Chondrocyte (in vitro differentiated cells): ENCODE data around the gene CHIT1. TPM values are rescaled to one million over a fixed set of nuclear protein-coding genes. Genes with fewer than 3 reads are reported as not detected.
"Not testable (repeated sequence)": the region's sequence is repeated elsewhere in the genome, so short reads cannot be mapped to it uniquely, and the experiment has no call there.

Source experiments
- DNase-seq: peaks from one replicate; pipeline ENCODE4 v3.0.0; 2021; ENCODE audit warnings: mixed read lengths, low spot score
- H3K27ac Mint-ChIP-seq: one replicate; pipeline ENCODE4 v1.8.0; 2021; ENCODE audit warnings: mild to moderate bottlenecking, moderate library complexity, mixed read lengths; ENCODE audit not compliant: unreplicated experiment
- H3K27me3 Mint-ChIP-seq: 2 replicates; pipeline ENCODE4 v1.8.0; 2021; ENCODE audit warnings: low read depth, mixed read lengths
- H3K36me3 Mint-ChIP-seq: 2 replicates; pipeline ENCODE4 v1.8.0; 2021; ENCODE audit warnings: low read depth, mixed read lengths
- H3K4me1 Mint-ChIP-seq: 2 replicates; pipeline ENCODE4 v1.8.0; 2021; ENCODE audit warnings: low read depth, mild to moderate bottlenecking, mixed read lengths
- H3K4me3 Mint-ChIP-seq: one replicate; pipeline ENCODE4 v1.8.0; 2021; ENCODE audit warnings: mild to moderate bottlenecking, moderate library complexity, mixed read lengths; ENCODE audit not compliant: unreplicated experiment
- H3K9me3 Mint-ChIP-seq: 2 replicates; pipeline ENCODE4 v1.8.0; 2021; ENCODE audit warnings: low read depth, mixed read lengths
- CTCF ChIP-seq: fragments of 200-600 bp; sonication (generic); IDR thresholded peaks from 2 replicates; pipeline ENCODE4 v1.5.0; 2021; ENCODE audit warnings: antibody characterized with exemption, mild to moderate bottlenecking, moderate library complexity
- total RNA-seq: library from RNA; stranded (reverse); gene quantifications from 3 replicates; pipeline ENCODE4 v1.2.1, GENCODE V29; 2021

Gene CHIT1
- total RNA-seq, 1 donor from 2014 or later = not detected

- no peak overlapping the region for H3K4me3 Mint-ChIP-seq
- TF ChIP-seq CTCF = peak; percentile 92
- H3K27ac Mint-ChIP-seq = no peak overlapping the region
- no peaks in the 10 kb centered on the region for H3K36me3 Mint-ChIP-seq
- no peaks in the 10 kb centered on the region for H3K9me3 Mint-ChIP-seq
- no peak for DNase-seq
- H3K27me3 Mint-ChIP-seq = no peaks in the 10 kb centered on the region
- H3K4me1 Mint-ChIP-seq = peaks cover 22% of the 10 kb centered on the region
Observed at GRCh38 chr1:203268901-203269653, 39.6 kb upstream of the CHIT1 start.

GRCh38 chr1:203267912-203268311 is 38.4 kb upstream of the CHIT1 start:
- H3K4me1 Mint-ChIP-seq = peaks cover 11% of the 10 kb centered on the region
- peak overlapping the region; percentile 94 for H3K4me3 Mint-ChIP-seq
- peak overlapping the region; percentile 91 for H3K27ac Mint-ChIP-seq
- no peak for DNase-seq
- no peaks in the 10 kb centered on the region for H3K9me3 Mint-ChIP-seq
- TF ChIP-seq CTCF = no peak
- H3K27me3 Mint-ChIP-seq = peaks cover 7% of the 10 kb centered on the region
- H3K36me3 Mint-ChIP-seq = no peaks in the 10 kb centered on the region

GRCh38 chr1:203267347-203267846 is 37.9 kb upstream of the CHIT1 start:
- no peaks in the 10 kb centered on the region for H3K36me3 Mint-ChIP-seq
- peak overlapping the region; percentile 91 for H3K27ac Mint-ChIP-seq
- peaks cover 9% of the 10 kb centered on the region for H3K4me1 Mint-ChIP-seq
- H3K4me3 Mint-ChIP-seq = peak overlapping the region; percentile 94
- peaks cover 1% of the 10 kb centered on the region for H3K9me3 Mint-ChIP-seq
- no peak for DNase-seq
- H3K27me3 Mint-ChIP-seq = peaks cover 9% of the 10 kb centered on the region
- TF ChIP-seq CTCF = peak; percentile 98

GRCh38 chr1:203266140-203266539 is 36.7 kb upstream of the CHIT1 start:
- H3K4me3 Mint-ChIP-seq, H3K4me1 Mint-ChIP-seq, H3K27ac Mint-ChIP-seq, H3K9me3 Mint-ChIP-seq, H3K36me3 Mint-ChIP-seq, DNase-seq: not testable (repeated sequence)
- peaks cover 19% of the 10 kb centered on the region for H3K27me3 Mint-ChIP-seq

- DNase-seq = no peak
- Mint-ChIP-seq H3K36me3 (no peaks in the 10 kb centered on the region), H3K27me3 (peaks cover 24% of the 10 kb centered on the region), H3K27ac (no peak overlapping the region), H3K4me3 (no peak overlapping the region), H3K9me3 (peaks cover 4% of the 10 kb centered on the region), H3K4me1 (peaks cover 7% of the 10 kb centered on the region)
- no peak for TF ChIP-seq CTCF
Observed at GRCh38 chr1:203265541-203265940, 36.1 kb upstream of the CHIT1 start.
